ENCODE measurements around the gene TRAF2.

The TRAF2 gene

GRCh38 chr9:136937186-136938001, 51.1 kb downstream of the TRAF2 start:
- no peak for DNase-seq (ENCODE audit: low read depth in 2 of 2)

GRCh38 chr9:136939431-136939995, 53.2 kb downstream of the TRAF2 start:
- no peak for DNase-seq (ENCODE audit: low read depth in 2 of 2)

DNA sequence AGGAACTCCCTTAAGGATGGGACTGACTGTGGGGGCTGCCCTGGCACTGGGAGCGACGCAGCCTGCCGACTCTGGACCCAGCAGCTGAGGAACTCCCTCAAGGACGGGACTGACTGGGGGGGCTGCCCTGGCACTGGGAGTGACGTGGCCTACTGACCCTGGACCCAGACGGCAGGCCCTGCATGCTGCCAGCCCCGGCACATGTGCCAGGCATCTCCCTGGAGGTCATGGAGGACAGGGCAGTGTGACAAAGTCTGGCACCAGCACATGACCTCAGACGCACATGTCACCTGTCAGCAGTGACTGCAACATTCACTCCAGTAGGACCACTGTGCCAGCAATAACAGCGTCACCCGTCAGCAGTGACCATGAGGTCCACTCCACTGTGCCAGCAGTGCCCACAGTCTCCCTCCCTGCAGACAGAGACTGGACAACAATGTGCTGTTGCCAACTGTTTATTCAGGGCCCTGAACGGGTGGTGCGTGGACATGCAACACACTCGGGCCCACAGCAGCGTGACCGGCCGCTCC, 53.7 kb downstream of the TRAF2 start:
- no peak for DNase-seq (ENCODE audit: low read depth in 2 of 2)

DNA sequence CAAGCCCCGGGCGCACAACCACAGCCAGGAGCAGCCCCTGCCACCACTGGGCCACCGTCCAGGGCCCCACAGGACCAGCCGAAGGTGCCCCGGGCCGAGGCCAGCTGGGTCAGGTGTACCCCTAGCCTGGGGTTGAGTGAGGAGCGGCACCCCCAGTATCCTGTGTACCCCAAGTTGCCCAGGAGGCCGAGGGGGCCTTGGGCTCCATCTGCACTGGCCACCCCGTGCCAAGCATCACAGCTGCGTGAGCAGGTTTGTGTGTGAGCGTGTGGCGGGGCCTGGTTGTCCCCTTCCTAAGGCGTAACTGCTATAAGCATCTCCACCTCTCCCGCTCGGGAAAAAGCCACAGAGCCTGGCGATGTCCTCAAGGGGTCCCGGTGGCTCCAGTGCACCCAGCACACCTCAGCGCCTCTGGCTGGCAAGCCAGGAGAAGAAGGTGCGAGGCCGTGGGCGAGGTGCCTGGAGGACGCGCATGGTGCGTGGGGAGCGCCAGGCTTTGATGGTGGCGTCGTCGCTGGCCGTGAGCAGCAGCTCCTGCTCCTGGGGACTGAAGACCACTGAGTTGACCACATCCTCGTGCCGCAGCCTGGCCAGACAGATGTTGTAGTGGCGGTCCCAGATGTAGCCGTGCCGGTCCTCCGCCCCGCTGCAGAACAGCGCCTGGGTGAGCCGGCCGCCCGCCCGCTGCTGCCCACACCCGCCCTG, 54.4 kb downstream of the TRAF2 start:
- DNase-seq (ENCODE audit: low read depth in 2 of 2) = no peak

- no peak for DNase-seq (ENCODE audit: low read depth in 2 of 2)
Observed at GRCh38 chr9:136941231-136942111, 55.2 kb downstream of the TRAF2 start.

- DNase-seq (ENCODE audit: low read depth in 2 of 2) = no peak
Observed at GRCh38 chr9:136942112-136942880, 56.0 kb downstream of the TRAF2 start.

GRCh38 chr9:136942881-136943230, 56.5 kb downstream of the TRAF2 start:
- no peak for DNase-seq (ENCODE audit: low read depth in 2 of 2)

GRCh38 chr9:136943291-136944211, 57.2 kb downstream of the TRAF2 start:
- no peak for DNase-seq (ENCODE audit: low read depth in 2 of 2)

GRCh38 chr9:136944212-136944518, 57.8 kb downstream of the TRAF2 start:
- DNase-seq (ENCODE audit: low read depth in 2 of 2) = no peak

GRCh38 chr9:136944519-136945332, 58.4 kb downstream of the TRAF2 start, which contains the start of the genes C8G and FBXW5:
TSS of gene C8G (plus strand) at chr9:136945243. CDS start at chr9:136945321, 78 bp downstream.
TSS of gene FBXW5 (minus strand) at chr9:136944738. CDS start at chr9:136944083, 655 bp downstream.
- DNase-seq (ENCODE audit: low read depth in 2 of 2) = peak; percentile 87 to 91

- no peak for DNase-seq (ENCODE audit: low read depth in 2 of 2)
Observed at GRCh38 chr9:136945333-136946227, 59.3 kb downstream of the TRAF2 start.

- DNase-seq (ENCODE audit: low read depth in 2 of 2) = no peak
Observed at GRCh38 chr9:136946228-136947027, 60.1 kb downstream of the TRAF2 start.

GRCh38 chr9:136947028-136947891, 60.9 kb downstream of the TRAF2 start:
- no peak for DNase-seq (ENCODE audit: low read depth in 2 of 2)

GRCh38 chr9:136947955-136948510, 61.7 kb downstream of the TRAF2 start:
- DNase-seq (ENCODE audit: low read depth in 2 of 2) = no peak

DNA sequence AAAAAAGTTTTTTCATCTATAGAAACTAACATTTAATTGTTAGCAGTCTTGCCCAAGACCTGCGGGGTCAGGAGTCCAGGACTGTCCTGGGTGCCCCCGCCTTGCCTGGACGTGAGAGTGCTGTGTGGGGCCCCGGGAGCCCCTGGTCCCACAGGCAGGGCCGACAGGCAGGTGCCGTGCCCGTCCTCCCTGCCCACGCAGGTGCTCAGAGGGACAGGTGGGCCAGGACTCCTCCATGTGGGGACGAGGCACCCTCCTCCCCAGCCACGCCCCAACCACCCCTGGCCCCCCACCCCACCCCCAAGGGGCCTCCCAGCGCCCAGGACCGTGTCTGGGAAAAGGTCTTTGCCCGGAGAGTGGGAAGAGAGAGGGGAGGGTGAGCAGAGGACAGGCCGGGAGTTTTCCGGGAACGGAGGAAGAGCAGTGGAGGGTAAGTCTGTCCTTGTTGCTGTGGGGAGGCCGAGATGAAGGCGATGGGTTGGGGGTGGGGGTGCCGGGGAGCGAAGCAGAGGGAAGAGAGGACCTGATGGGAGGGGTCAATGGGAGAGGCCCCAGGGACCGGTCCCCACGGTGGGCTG, 63.0 kb downstream of the TRAF2 start:
- no peak for DNase-seq (ENCODE audit: low read depth in 2 of 2)

All from activated CD8-positive, alpha-beta memory T cell treated with anti-CD3 and anti-CD28 coated beads for 4 hours (primary cell).